Stimulated activated CD8-positive, alpha-beta memory T cell treated with anti-CD3 and anti-CD28 coated beads, Interleukin-15, amount 100 ng/mL, for 48 hours (primary cell): ENCODE data around the gene UAP1.
A peak's percentile ranks its signal among the peaks of the same experiment; 100 is the strongest.

Experiments used
- DNase-seq, 2 donors: peaks; one replicate each; pipeline ENCODE4 v3.0.0-alpha.2; 2020; ENCODE audit warnings: low read depth in 2 of 2

The UAP1 gene

DNA sequence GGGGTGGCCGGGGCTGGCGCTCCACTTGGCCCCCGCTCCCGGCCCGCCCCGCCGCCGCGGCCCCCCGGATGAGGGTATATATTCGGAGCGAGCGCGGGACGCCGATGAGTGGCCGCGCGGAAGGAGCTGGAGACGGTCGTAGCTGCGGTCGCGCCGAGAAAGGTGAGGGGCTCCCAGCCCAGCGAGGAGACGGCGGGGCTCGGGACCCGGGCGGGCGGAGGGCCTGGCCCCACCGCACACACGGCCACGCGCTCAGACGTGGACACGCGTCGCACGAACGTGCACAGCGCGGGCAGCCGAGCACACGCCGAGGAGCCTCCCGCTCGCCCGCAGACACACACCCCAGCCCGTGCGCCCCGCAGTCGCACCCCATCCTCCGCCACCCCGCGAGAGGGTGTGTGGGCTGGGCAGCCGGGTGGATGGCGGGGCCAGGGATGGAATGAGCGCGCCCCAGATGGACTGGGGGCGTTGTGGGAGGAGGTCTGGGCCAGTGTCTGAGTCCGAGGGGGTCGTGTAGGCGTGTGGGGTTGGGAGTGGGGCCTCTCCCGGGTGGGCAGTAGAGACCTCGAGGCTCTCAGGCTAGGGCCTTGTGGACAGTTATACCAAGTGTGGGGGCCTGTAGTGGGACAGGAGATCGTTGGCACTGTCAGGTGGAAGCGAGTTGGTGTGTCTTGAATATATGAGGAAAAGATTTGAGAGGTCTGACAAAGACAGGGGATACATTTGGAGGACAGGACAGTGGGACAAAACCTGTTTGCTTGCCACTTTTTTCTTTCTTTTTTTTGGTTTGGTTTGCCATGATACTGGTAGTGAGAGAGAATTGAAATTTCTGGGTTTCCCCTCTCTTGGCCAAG lies at the start of gene UAP1:
Gene UAP1, plus strand, starts transcription at position 107 of the 854 bp plus-strand sequence. CDS start 4,347 bp downstream, outside the sequence.
- peak in 1 of 2 donors; percentile 15 for DNase-seq

DNA sequence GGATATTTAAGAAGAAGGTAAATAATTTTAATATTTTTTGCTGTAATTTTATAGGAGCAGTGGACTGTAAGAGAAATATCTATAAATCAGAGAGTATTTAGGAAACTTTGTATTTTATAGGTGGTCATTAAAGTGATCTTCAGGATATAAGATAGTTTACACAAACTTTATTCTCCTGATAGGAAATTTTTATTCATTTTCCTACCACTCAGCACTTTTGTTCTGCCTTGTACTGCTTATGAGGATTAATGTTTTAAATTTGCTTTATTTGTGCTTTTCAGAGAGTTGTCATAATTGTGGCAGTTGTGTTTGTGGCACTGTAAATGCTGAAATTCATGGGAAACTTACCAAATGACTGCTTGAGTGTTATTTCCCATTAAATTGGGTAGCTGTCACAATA lies 34.2 kb upstream of the UAP1 start:
- DNase-seq: no peak

- DNase-seq: no peak
Observed at GRCh38 chr1:162530307-162530987, 31.1 kb upstream of the UAP1 start.

DNA sequence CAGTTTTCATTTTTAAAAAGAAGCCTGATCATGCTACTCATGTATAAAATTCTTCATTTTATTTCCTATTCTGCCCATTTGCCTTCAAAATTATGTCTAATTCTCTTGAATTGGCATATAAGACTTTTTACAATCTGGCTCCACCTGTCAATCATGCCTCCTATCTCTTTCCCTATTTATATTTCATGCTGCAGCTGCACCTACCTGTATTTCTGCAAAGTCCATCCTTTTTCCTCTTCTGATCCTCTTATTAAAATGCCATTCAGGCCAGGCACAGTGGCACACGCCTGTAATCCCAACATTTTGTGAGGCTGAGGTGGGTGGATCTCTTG lies 30.6 kb upstream of the UAP1 start:
- DNase-seq: no peak

GRCh38 chr1:162535501-162535900 lies 26.0 kb upstream of the UAP1 start:
- no peak for DNase-seq

DNA sequence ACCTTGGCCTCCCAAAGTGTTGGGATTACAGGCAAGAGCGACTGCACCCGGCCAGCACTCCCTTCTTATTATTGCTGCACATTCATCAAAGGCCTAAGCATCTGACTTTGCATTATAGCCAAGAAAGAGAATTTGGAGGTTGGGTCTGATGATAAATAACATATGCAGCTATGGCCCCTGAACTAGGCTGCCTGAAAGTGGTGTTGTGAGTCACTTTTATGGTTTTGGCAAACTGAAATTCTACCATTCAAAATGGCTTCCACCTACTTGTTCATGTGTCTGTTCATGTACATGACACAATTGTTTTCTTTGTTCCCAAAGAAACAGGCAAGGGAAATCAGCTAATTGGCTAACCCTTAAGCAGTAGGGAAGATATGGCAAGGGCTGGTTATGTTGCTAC lies 25.0 kb upstream of the UAP1 start:
- no peak for DNase-seq

- DNase-seq: no peak
Observed at GRCh38 chr1:162537216-162537615, 24.3 kb upstream of the UAP1 start.

GRCh38 chr1:162538815-162539431 lies 22.6 kb upstream of the UAP1 start:
- no peak for DNase-seq

GRCh38 chr1:162541619-162542141 lies 19.8 kb upstream of the UAP1 start:
- no peak for DNase-seq

- DNase-seq: no peak
Observed at GRCh38 chr1:162543228-162543627, 18.3 kb upstream of the UAP1 start.

DNA sequence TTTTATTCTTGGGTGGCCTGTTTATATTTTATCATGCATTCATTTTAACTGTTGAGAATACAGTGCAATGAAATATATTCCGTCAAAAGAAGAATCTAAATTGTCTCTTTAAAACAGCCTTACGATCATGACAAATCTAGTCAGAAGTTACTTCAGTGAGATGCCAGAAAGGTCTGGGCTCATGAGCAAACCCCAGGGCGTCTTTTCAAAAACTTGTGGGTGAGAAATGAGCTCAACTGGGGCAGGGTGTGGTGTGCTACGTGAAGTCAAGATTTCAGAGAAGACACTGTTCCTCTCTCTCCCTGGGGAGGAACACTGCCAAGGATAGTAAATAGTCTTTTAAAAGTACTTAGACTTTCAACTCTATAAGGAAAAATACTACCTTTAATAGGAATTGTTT lies 13.4 kb upstream of the UAP1 start:
- DNase-seq: no peak

- DNase-seq: no peak
Observed at GRCh38 chr1:162549001-162549400, 12.5 kb upstream of the UAP1 start.

DNA sequence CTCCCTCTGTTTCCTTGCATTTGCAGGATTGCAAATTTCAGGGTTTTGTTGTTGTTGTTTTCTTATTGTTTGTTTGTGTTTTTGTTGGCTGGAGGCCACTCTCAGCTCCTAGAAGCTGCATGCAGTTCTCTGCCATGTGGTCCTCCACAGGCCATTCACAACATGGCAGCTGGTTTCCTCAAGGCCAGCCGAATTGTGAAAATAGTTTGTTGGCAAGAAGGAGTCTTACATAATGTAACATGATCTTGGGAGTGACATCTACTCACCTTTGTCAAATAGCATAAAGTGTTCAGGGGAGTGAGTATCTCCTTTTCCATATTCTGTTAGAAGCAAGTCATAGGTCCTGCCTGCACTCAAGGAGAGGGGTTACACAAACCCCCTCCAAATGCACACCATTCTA lies 10.6 kb upstream of the UAP1 start:
- no peak for DNase-seq

GRCh38 chr1:162551969-162552683 lies 9.4 kb upstream of the UAP1 start:
- DNase-seq: no peak

DNA sequence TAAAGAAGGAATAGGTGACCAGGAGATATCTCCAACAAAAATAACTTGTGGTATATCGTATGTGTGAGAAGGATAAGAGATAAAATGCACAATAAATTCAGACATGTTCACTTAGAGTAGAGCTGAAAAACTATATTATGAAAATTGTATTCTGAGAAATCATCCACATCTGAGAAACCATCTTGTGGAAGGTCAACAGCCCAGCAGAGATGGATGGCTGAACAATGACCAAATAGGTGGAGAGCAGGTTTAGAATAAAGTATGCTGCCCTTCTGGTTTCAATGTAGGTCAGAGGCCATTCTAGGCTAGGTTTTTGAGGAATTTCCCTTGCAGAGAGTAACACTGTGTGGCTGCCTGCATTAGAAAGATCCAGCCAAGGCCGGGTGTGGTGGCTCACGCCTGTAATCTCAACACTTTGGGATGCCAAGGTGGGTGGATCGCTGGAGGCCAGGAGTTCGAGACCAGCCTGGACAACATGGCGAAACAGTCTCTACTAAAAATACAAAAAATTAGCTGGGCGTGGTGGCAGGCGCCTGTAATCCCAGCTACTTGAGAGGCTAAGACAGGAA lies 8.8 kb upstream of the UAP1 start:
- DNase-seq: no peak

- no peak for DNase-seq
Observed at GRCh38 chr1:162554258-162554657, 7.3 kb upstream of the UAP1 start.

GRCh38 chr1:162557536-162557935 lies 4.0 kb upstream of the UAP1 start:
- DNase-seq: no peak

- DNase-seq: no peak
Observed at GRCh38 chr1:162560303-162561036, 1.1 kb upstream of the UAP1 start.

- peak; percentile 97 for DNase-seq
Observed at GRCh38 chr1:162561037-162561615, 396 bp upstream of the UAP1 start.

GRCh38 chr1:162562470-162562828 lies 927 bp downstream of the UAP1 start:
- DNase-seq: no peak

DNA sequence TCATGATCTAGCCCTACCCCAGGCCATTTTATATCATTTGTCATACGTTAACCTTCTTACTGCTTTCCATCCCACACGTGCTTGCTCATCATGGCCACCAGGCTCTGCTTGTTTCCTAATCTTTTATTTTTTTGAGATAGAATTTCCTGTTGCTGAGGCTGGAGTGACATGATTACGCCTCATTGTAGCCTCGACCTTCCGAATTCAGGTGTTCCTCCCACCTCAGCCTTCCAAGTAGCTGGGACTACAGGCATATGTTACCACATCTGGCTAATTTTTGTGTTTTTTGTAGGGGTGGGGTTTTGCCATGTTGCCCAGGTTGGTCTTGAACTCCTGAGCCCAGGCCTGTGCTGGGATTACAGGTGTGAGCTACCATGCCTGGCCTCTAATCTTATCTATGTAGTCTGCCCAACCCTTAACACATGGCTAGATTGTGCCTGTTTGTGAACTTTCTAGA lies 3.3 kb downstream of the UAP1 start:
- no peak for DNase-seq
